NCI-H526 treated with DMSO at 0.1 percent for 48 hours (cell line): Measurements from ENCODE around the gene AJUBA.
"Not testable (repeated sequence)": the region's sequence is repeated elsewhere in the genome, so short reads cannot be mapped to it uniquely, and the experiment has no call there.

ENCODE experiments used
- DNase-seq: peaks from one replicate; lab custom pipeline; 2025; lab: John Stamatoyannopoulos, UW

Gene AJUBA

DNA sequence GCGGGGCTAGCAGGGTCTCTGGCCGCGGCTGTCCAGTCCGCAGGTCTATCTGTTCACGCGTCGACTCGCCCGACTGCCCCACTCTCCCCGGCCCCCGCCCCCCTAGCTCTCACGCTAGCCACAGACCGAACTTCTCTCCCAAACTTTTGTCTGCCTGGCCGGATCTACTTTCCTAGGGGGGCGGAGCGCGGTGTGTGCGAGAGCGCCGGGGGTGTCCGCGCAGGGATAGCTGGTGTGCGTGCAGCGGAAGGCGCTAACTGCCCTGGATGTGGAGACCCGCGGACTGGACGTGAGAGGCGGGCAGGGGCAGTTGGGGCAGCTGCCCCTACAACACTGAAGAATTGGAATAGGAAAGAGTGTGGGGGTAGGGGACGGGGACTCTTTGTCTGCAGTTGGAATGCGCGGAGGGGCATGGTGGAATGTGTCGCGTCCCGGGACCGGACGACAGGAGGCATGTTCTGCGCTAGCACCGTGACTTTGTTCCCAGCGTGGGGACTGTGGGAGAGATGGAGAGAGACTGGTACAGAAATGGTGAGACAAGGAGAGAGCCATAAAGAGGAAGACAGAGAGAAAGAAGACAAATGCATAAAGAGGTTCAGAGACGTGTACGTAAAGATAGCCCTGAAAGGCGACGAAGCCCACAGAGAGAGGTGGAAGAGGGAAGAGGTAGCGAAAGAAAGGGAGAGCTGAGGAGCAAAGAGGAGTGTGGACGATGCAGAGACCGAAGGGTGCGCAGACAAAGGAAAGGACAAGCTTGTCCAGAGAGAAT, at the start of gene AJUBA:
AJUBA (minus strand) TSS at position 75 of the 769 bp plus-strand sequence. CDS start 285 bp downstream, outside the sequence.
- peak; percentile 8 for DNase-seq

DNA sequence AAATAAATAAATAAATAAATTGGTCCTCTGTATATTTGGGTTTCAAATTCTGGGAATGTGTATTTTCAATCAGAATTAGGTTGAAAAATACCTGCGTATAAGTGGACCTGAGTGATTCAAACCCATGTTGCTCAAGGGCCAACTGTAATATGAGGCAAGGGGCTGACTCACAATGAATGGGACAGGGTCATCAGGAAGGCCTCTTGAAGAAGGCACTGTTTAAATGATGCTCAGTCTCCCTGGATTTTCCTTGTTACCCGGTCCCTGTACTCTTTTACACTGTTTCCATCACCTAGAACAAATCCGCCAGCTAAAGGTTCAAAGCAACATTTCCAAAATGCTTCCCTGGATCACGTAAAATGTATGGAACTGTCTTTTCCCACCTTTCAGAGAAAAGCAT, 48.6 kb upstream of the AJUBA start:
- DNase-seq = no peak

DNA sequence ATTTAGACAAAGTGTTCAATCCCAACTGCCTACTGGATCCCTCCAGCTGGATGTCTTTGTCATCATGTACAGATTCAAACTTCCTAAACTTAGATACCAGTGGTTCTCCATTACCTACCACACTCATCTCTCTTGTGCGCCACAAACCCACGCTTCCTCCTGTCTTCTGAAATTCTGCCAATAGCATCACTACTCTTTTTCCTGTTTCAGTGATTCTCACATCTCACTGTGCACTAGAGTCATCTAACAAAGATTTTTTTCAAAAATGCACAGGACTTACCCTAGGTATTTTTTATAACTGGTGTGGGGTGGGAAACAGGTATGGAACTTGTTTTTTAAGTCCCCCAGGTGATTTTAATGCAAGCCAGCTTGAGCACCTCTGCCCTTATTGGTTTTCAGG, 46.4 kb upstream of the AJUBA start:
- DNase-seq = no peak

DNA sequence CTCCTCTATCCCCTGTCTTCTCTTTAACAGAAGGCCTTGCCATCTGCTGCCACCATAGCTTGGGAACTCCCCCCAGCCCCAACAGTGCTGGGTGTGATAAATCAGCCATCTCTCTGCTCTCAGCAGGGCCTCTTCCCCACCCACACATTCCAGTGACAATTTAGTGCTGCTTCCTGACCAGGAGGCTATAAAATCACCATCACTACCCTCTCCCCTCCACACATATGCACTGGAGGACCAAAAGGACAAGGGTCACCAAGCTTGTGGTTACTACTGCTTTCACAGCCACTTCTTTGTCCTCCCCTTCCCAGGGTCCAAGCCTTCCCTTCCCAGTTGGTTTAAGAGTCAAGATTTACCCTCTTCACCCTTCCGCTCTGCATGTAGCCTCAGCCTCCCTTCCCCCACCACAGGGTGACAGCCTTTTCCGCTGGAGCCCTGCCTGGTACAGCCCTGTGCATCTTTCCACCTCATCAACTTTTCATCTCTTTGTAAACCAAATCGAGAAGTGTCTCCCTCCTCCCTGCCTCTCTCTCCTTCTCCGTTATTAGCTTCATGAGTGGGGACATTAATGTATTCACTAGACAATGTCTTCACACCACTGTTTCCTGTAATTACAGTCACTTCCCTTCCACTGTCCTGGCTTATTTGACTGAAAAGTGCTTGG, 42.9 kb upstream of the AJUBA start:
- no peak for DNase-seq

DNA sequence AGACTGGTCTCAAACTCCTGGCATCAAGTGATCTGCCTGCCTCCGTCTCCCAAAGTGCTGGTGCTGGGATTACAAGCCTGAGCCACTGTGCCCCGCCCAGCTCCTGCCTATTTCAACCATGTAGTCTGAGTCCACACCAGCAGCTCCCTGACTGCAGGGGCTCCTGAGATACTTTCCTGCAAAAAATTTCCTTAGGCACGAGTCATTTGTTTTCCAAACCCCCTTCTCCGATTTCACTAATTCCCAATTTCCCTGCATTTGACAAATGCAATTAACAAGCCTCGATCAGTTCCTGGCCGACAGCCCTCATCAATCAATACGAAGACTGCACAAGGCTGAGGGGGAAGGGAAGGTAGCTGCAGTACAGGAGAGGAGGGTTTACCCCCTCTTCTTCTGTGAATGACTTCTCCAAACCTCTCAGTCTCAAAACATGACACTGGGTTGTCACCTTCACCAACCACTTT, 42.3 kb upstream of the AJUBA start:
- no peak for DNase-seq

DNA sequence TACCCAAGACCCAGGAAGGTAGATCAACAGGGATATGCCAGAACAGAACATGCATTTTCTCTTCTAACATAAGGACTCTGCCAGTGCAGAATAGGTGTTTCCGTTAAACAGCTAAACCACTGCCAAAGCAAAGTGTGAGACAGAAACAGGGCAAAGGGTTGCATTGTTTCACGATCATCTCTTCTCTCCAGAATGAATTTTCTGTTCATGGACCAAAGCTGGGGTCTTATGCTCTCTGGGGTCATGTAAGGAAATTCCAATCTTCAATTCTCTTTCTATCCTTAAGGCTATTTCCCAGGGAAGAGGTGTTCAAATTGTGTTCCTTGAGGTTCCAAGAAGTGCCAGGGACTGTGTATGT, 41.4 kb upstream of the AJUBA start:
- no peak for DNase-seq

DNA sequence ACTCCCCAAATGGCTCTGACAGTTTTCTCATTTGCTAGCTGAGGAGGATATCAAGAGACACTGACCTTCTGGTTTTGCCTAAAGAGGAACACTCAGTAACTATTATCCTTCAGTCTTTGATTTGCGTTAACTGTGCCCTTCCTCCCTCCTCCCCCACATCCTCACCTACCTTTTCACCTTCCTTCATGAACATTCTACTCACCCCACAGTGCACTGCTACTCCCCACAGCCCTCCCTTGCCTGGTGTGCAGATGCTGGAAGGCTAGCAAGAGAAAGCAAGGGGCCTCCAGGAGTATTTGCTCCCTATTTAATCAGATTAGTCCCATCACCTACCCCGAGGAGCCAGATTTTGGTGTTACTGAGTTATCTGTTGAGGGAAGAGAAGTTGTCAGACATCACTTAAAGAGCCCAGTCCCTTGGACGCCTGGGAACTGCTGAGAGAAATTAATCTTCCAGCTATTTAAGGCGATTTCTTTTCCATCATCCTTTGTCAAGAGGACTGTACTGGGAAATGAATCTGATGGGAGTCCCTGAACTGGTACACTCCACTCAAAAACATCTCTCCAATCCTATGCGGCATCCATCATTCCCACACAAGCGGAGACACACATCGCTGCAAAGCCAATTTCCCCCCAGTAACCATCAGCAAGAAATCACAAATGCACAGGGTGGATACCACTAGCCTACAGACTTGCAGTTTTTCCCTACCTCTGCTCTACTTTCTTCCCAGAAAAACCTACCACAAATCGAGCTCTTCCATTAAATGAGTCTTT, 40.9 kb upstream of the AJUBA start:
- no peak for DNase-seq

DNA sequence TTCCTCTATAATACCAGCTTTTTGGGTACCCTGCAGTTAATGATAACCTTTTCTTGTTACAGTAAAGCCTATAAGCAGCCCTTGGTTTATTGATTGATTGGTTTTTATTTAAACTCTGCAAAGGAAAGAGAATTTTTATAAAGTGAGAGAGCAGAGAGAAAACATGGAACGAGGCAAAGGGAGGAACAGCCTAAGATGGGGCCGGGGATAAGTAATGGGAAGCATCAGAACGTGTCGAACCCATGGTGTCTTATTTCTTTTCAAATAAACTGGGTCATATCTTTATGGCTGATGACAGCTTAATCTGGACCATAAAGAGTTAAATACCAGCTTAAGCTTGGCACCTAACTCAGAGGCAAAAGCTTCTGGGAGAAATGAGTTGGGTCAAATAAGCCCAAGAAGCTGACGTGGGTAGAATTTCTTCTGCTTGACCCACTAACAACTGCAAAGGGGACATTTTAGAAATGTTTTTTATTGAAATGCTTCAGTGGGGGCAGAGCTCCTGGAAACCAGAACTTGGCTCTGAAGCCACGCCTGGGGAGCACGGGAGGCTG, 39.6 kb upstream of the AJUBA start:
- no peak for DNase-seq

DNA sequence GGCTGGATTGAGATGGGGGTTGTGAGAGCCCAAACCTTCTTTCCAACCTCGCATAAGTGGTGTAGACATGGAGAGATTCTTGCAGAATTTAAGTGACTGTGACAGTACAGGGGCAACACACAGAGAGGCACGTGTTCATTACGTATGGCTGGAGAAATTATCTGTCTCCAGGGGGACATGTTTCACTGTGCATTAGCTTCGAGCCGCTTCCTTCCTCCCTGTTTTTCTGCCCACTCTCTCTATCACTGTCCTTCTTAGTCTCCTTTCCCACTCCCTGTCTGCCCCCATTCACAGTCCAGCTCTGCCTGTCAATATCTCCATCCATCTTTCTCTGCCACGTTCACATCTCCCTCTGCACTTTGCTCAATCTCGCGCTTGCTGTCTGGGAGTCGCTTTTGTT, 39.1 kb upstream of the AJUBA start:
- DNase-seq = no peak

DNA sequence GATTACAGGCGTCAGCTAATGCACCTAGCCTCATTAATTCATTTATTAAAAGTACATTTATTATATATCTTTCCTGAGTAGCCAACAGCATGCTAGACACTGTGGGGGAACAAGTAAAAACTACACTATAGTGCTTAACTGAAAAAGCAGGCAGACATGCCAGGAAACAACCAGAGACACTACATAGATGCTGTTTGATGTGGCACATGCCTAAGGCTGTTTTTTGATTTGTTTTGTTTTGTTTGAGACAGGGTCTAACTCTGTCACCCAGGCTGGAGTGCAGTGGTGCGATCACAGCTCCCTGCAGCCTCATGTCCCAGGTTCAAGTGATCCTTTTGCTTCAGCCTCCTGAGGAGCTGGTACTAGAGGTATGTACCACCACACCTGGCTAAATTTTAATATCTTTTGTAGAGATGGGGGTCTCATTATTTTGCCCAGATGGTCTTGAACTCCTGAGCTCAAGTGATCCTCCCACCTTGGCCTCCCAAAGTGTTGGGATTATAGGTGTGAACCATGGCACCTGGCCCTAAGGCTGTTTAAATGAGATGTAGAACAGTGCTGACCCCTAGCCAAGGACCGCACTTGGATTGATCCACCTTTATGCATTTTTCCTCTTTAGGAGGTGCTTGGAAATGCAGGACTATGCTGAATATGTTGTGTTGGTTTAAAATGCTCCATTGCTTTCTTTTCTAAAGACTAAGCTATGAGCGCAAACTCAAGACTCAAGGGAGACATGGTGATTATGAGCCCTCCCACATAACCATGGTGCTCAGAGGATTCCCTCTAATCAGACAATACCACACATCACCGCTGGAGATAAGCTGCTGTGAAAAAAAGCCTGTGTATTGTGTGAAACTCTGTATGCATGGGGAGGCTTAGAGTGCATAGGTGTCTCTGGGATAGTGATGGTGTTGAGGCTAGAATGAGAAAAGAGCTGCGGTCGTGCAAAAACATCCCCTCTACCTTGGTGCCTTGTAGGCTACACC, 38.1 kb upstream of the AJUBA start:
- DNase-seq = no peak

DNA sequence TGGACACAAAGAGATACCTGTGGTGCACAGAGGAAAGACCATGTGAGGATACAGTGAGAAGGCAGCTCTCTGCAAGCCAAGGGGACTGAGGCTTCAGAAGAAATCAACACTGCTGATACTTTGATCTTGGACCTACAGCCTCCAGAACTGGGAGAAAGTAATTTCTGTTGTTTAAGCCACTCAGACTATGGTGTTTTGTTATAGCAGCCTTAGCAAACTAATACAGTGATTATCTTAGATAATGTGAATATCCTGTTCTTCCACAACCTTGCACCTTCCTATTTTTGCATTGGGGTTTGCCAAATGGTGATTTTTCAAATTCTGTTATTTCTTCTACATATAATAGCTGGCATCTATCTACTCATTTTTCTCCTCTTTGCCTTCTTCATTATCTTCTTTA, 35.8 kb upstream of the AJUBA start:
- DNase-seq = no peak

DNA sequence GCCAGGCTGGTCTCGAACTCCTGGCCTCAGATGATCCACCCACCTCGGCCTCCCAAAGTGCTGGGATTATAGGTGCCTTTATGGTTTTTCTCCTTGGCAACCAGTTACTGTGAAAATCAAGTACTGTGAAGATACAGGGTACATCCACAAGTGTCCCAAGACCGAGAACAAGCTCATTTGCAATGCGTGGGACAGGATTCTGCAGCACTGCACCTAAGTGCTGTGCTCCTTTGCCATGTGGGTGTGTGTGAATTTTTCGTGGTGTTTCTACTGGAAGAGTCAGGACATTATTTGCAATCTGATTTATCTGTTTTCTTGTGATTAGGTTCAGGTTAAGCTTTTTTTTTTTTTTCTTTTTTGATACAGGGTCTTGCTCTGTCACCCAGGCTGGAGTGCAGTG, 34.7 kb upstream of the AJUBA start:
- DNase-seq = no peak

DNA sequence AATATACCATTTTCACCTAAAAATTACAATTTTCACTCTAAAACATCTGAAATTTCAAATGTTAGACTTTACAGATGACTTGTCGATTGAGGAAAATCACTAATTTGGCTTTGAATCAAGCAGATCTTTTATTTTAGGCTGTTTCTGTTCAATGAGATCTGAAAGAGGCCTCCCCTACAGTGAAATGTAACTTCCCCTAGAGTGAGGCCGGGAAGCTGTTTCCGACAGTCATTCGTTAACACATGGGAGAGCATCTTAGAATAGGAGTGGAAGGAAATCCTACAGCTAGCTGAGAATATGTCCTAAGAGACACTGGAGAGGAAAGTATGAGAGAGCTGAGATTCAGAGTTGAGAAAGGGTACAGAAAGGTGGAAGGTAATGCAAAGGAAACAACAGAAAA, 33.3 kb upstream of the AJUBA start:
- no peak for DNase-seq

DNA sequence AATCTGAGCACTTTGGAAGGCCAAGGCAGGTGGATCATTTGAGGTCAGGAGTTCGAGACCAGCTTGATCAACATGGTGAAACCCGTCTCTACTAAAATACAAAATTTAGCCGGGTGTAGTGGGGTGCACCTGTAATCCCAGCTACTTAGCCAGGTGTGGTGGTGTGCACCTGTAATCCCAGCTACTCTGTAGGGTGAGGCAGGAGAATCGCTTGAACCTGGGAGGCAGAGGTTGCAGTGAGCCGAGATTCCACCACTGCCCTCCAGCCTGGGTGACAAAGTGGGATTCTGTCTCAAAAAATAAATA, 31.4 kb upstream of the AJUBA start:
- not testable (repeated sequence) for DNase-seq

DNA sequence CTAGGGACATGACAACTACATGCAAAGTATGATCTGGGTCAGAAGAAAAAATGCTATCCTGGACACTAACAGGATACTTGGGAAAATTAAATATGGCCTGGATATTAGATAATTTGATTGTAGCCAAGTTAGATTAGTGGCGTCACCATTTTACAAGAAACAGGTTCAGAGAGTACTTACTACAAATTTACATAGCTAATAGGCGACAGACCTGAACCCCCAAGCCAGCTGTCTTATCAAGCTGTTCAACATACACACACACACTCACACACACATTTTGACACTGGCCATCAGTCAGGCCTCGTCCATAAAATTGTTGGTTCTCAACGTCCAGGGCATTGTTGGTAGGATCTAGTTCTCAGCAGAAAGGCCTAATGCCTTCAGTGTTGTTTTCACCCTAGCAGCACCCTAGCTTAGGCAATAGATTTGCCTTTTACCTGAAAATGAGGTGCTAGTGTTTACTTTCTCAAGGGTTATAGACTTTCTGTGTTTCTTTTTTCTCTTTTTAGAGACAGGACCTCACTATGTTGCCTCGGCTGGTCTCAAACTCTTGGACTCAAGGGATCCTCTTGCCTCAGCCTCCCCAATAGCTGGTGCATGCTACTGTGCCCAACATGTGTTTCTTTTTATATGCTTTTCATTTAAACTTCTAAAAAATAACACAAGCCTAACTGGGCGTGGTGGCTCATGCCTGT, 30.9 kb upstream of the AJUBA start:
- DNase-seq = no peak

DNA sequence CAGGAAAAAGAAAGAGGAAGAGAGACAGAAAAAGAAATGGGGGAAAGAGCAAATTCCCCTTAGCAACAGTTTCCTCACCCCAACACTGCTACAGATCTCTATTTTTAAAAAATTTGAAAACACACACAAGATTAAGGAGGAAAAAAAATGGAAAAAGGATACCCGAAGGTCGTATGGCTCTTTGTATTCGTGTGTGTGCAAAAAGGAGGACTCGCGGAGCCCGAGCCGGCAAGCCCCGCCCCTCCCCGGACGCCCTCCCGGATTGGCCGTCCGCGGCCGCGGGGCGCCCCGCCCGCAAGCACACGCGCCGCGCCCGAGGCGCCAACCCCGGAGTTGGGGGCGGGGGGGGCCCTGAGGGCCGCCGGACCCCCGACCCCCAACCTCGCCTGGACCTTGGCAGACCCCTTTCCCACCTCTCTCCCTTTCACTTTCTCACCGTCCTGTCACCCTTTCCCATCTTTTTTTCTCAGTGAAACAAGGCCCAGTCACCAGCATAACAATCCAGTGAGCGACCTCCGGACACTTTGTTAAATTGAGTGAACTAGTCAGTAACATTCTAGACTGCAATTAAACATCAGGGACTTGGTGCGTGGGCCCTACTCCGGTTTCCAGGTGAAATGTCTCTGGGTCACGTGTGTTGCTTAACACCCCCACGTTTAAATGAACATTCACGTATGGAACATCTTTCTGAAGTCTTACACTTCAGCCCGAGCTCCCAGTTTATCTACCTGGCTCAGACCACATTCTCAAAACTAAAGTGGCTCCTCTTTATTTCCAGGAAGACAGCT, 27.8 kb upstream of the AJUBA start, which contains the start of gene C14orf93:
C14orf93 (minus strand) TSS at position 205 of the 788 bp plus-strand sequence. CDS start 11,120 bp downstream, outside the sequence.
- DNase-seq = peak; percentile 64

DNA sequence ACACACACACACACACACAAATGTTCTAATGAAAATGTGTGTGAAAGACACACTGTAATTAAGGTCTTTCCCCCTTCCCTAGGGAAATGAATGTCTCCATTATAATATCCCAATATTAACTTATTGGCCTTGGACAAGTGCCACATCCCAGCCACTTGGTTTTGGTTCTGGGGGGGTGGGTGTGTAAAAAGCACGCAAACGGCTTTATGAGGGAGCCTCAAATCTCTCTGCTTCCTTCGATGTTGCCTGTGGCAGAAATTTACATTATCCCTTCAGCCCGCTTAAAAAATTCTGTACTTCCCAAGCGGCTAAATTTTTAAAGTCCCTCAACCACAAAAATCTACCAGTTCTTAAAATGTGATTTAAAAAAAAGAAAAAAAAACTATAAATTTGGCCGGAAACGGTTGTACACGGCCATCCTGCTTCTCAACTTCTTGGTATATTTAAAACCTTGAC, 27.2 kb upstream of the AJUBA start:
- DNase-seq = no peak

DNA sequence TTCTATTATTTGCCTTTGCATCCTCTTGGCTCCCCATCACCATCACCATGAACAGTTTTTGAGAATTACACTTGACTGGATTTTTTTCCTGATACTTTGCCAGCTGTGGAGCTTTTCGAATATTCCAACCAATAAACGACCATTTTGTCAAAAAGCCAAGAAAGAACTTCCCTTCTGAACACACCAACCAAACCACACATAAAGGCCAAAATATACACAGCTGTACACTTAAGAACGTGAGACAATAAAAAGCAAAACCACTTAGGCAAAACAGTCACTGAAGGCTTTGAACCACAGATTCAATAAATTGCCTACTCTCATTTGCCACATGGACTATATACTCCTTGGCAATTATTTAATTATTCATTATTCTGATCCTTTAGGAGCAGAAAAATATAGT, 26.5 kb upstream of the AJUBA start:
- DNase-seq = peak; percentile 18

DNA sequence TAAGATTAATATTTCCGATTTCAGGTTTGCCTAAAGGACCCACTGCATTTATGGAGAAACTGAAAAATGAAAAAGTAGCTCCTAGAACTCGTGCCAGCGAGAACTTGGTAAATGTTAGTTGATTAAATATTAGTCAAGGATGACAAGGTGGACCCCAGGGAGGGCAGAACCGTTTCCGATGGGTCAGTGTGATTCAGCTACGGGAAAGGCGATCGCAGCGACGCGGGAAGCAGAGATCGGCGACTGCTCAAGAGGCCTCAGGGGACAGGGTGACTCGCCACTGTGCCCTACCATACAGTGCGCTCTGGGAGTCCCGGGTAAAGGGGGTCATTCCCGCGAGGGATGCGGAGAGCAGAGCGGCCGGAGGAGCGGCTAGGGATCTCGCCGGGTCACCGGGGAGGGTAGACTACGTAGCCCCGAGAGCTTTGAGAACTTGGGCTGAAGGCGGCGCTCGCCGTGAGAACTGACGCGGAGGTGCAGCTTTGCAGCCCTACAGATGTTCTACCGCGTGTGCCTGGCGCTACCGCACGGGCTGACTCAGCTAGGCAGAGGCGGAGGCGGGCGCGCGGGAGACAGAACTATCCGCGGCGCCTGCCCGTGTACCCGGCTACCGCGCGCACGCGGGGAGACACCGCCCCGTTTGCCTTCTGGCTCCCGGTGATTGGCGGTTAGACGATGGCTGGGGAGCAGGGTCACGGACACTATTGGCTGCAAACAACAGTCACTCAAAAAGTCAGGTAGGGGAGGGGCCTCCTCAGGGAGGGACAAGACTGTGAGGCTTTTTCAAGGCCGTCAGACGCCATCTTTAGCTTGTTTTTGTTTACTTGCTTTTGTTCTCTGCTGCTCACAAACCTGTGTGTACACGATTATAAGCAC, 24.4 kb upstream of the AJUBA start:
- DNase-seq = peak; percentile 97
